ENCODE results near the gene CAPN14.

The CAPN14 gene

DNA sequence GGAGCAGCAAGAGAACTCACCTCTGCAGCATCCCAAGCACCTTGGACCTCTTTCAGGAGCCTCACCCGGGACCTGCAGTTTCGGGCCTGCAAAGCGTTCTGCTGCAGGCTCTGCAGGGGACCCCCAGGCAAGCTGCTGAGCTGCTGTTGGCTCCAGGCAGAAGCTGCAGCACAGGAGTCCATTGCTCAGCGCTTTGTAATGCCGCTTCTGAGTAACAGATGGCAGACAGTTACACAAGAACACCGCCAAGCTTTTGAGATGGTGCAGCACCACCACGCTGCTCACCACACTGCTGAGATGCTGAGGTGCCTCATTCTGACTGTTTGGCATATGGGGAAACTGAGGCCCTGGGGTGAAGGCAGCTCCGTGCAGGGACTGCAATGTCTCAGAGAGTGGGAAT lies 77.2 kb downstream of the CAPN14 start:
- DNase-seq (ENCODE audit: low spot score) = no peak

DNA sequence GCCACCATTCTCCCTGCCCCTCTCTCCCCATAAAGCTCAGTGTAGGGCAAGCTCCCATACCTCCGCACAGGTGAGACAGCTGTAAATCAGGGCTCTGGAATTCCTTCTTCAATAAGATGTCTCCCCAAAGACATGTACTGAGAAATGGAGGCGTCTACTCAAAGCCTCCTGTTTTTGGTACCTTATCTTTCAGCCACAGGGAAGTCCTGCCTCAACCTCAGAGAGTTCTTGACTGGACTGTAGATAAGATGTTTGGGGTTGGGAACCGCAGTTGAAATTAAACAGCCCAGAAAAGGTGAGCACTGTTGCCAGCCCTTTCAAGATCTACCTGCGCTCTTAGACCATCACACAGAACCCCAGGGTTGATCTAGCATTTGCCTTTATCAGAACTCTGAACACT lies 77.6 kb downstream of the CAPN14 start:
- DNase-seq (ENCODE audit: low spot score) = no peak

DNA sequence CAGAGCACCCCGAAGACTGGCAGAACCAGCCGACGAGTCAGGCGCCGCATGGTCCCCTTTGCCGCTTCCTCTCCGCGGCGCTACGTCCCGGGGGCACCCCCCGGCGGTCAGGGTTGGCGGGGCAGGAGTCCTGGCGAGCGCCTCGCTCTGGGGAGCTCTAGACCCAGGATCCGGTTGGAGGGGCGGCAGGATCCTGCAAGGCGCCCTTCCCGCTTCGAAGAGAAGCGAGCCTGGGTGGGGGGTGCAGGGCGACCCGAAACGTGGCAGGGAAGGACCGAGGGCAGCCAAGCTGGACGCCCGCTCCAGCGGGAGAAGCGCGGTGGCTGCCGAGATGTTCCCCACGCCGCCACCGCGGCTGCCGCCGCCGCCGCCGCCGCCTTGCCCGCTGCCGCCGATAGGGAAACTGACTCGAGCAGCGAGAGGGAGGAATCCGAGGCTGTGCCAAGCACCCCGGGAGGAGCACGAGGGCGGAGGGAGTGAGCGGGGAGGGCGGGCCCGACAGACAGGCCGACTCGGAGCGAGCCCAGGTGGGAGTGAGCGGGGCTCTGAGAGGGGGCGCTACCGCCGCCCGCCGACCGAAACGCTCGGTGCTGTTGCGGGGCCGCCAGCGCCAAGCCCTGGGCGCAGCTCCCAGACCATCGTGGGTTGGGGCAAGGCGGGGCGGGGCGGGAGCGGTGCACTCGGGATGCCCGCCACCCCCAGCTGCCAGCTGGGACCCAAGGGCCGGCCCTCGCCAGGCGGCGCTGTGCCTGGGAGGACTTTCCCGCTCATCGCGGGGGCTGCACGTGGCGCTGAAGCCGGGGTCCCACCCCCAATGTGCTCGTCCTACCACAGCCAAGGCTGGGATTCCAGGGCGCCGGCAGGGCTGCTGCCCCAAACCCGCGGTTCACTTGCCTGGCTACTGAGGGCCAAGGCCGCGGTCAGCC lies 79.0 kb downstream of the CAPN14 start, which contains the start of gene GALNT14:
Gene GALNT14, minus strand, starts transcription at position 404 of the 926 bp plus-strand sequence. Its CDS starts 354 bp downstream, at position 50.
- DNase-seq (ENCODE audit: low spot score) = no peak

DNA sequence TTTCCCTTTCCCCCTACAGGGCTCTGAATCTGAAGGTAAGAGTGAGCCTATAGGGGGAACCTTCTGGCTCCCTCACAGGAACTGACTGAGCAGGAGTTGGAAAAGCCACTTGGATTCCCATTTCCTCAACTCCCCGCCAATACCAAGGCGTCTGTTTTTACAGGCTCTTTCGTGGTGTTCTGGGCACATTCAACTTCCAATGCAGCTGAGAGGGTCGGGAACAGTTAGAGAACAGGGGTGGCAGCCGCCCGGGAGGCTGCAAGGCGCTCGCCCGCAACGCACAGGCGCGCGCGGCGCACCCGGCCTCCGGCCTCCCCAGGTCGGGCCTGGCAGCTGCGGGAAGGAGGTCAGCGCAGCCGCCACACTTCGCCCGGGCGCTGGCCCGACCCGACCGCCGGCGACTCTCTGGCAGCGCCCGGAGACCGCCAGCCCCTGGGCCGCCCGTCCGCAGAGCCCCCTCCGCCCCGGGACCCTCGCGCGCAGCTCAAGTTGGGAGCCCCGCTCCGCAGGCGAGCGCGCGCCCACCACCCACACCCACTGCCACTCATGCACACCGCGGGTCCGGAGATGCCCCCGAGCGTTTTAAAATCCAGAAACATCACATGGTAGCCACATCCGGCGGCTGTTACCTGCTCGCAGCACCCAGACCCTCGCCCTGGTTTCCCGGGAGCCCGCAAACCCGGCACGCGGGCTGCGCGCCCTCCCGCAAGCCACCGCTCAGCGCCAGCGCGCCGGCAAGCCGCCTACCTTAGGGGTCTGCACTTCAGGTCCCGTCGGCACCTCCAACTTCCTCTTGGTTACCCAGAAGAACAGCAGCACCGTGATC lies 79.9 kb downstream of the CAPN14 start:
- no peak for DNase-seq (ENCODE audit: low spot score)

DNA sequence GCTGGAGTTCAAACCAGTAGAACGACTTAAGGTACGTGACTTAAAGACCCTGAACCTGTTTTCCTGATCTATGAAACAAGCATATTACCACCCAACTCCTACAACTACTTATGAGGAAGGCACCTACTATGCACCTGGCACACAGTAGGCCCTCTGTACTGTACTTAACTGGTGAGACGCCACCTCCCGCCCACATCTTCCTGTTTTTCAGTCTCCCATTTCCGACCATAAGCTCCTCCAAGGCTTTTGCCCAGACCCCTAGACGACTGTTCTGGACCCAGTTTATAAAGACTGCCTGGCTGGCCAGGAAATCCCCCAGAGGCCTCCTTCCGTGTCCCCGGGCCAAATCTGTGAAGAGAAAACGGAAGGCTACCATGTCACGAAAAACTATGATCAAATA lies 80.6 kb downstream of the CAPN14 start:
- DNase-seq (ENCODE audit: low spot score) = no peak

DNA sequence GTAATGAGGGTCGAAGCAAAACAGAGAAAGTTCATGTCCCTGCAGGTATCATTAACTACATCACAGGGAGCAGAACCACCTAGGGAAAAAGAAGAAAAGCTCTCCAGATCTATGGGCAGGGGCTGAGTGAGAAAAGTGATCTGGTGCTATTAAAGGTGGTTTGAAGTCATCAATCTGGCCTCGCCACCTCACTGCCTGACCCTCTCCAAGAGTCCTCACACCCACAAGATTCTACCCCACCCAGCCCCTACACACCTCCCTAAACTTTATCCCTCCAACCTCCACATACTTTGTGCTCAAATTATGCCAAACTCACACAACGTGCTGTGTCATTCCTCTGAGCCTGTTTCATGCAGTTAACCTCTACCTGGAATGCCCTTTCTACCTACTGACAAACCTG lies 81.3 kb downstream of the CAPN14 start:
- no peak for DNase-seq (ENCODE audit: low spot score)

DNA sequence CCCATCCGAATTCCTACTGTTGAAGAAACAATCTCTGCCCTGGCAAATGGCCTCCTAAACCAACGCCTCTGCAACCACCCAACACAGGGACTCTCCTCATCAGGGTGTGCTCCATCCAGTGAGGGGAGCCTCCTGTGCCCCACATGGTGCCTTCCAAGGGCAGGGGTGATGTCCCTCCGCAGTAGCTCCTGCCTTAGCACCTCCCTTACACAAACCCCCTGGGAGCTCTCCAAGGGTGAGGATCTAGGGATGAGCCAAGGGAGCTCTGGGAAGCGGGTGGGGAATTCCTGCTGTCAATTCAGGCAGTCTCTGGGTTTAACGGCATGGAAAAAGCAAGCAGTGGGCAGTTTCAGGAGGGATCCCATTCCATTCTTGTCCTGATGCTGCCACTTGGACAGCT lies 82.8 kb downstream of the CAPN14 start:
- no peak for DNase-seq (ENCODE audit: low spot score)

DNA sequence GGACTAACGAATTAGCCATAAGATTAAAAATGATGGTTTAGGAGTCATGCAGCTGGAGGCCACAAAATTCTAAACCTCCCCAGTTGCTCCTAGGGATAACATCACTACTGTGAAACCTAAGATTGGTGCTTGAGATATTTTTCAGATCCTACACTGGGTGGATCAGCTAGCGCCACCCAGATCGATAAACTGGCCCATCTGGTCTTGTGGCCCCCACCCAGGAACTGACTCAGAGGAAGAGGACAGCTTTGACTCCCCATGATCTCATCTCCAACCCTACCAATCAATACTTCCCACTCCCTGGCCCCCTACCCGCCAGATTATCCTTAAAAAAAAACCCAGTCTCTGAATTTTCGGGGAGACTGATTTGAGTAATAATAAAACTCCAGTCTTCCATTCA lies 84.5 kb downstream of the CAPN14 start:
- no peak for DNase-seq (ENCODE audit: low spot score)

DNA sequence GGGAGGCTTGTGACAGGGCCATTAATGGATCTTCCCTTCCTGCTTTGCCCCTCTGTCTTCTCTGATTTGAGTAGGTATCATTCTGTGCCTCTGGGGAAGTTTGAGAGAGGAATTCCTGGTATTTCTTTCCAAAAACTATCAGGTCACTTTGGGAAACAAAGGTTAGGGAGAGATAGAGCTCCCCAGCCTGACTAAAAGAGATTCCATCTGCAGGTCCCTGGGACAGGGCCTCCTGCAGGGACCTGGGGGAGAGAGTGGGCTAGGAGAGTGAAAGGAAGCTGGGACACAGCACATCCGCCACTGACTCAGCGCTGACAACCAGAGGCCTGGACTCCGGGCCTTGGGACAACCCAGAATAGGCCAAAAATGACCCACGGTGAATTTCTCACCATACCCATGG lies 85.4 kb downstream of the CAPN14 start:
- DNase-seq (ENCODE audit: low spot score) = no peak

DNA sequence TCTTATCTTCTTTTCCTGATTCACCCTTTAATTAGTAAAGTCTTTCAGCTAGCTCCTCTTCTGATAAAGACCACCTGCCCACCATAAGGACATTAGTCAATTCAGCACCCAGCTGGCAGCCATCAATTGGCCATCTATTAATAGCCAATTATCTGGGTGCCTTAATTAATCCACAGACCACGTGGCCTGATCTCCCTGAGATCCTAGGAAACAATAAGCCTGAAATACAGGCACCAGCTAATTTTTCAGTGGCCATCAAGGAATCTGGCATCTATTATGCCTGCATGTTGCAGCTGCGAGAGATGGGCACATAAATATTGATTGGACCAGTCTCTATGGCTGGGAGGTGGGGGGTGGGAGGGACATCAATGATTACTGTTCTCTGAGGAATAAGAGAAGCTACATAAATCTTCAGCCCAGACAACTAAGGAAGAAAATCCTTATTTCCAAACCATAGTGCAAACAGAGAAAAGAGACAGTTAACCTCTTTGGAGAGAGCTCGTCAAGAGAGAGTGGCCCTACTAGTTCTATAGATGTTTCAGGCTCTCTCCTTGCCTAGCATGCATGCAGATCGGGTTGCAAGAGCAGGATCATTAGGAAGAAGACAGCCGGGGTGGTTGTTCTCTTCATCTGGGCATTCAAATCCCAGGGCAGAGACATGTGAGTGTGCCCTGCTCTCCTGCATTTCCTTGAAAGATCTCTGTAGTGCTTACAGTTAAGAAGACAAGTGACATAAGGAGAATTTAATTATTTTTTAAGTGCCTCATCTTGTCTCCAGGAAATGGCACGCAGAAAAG lies 87.7 kb downstream of the CAPN14 start:
- no peak for DNase-seq (ENCODE audit: low spot score)

DNA sequence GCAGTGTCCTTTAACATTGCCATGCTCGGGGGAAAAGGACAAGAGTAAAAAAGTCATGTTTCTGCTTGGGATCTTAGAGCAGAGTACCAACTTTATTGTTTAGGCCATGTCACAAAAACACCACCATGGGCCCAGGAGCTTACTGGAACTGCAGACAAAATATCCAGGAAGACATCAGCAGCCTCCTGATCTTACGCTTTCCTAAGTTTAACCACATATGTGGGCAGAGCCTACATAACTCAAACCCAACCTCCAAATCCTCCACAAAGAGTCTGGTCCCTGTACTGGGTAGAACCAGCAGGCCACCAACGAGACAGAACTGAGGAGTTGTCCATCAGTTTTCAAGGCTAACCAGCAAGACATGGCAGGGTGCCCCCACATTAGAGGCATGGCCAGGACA lies 89.4 kb downstream of the CAPN14 start:
- DNase-seq (ENCODE audit: low spot score) = no peak

DNA sequence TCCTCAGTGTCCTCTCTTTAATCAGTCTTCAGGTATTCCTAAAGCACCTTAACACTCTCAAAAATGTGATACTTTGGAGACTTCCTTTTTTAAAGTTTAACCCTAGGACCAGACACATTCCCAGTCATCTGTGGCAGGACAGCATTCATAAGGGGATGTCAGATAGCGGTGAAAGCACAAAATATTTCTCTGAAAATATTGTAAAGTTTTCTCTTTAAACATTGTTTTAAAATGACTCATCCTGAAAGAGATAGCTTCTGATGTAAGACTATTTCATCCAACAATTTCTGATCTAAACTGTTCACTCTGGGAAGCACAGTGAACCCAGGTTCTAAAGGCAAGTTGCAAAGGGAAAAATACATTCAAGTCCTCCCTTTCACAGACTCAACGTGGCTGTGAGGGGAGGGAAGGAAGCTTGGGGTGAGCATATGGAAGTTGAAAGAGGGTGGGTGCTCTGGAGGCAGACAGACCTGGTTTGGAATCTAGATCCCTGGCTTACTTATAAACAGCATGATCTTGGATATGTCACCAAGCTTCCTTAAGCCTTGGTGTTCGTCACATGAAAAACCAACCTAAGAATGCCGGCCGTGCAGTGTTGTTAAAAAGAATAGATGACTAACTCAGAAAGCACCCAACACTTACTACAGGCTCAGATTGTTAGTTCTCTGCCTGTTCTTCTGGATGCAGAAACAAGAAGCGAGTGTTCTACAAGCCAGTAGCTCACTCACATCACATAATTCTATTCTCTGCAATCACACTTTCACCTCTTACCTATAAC lies 91.2 kb downstream of the CAPN14 start:
- DNase-seq (ENCODE audit: low spot score) = no peak

DNA sequence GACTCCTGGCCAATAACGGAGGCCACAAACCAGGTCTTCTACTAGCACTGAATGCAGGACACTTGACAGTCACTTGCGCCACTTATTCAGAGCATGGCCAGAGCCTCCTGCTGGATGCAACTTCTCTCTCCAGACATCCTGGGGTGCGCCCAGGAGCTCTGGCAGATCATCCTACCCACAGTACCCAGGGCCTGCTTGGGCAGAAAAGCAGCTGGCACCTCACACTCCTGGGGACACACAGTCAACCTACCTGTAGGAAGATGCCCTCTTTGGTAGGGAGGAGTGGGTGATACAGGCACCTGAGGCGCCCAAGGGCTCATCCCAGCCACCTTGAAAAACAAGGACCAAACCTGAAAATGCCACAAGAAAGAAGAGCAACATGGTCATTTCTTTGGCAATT lies 92.4 kb downstream of the CAPN14 start:
- no peak for DNase-seq (ENCODE audit: low spot score)
